GM12801 (cell line): ENCODE results near the gene ZFAND3.

Source experiments
- CTCF ChIP-seq: IDR thresholded peaks from one replicate; pipeline ENCODE4 v1.5.1; 2011; ENCODE audit warnings: control low read depth; ENCODE audit not compliant: insufficient read length; ENCODE audit errors: extremely low read depth

The ZFAND3 gene

GRCh38 chr6:37897321-37897720 lies 77.8 kb downstream of the ZFAND3 start:
- no peak for TF ChIP-seq CTCF

GRCh38 chr6:37897818-37898515 lies 78.4 kb downstream of the ZFAND3 start:
- no peak for TF ChIP-seq CTCF

DNA sequence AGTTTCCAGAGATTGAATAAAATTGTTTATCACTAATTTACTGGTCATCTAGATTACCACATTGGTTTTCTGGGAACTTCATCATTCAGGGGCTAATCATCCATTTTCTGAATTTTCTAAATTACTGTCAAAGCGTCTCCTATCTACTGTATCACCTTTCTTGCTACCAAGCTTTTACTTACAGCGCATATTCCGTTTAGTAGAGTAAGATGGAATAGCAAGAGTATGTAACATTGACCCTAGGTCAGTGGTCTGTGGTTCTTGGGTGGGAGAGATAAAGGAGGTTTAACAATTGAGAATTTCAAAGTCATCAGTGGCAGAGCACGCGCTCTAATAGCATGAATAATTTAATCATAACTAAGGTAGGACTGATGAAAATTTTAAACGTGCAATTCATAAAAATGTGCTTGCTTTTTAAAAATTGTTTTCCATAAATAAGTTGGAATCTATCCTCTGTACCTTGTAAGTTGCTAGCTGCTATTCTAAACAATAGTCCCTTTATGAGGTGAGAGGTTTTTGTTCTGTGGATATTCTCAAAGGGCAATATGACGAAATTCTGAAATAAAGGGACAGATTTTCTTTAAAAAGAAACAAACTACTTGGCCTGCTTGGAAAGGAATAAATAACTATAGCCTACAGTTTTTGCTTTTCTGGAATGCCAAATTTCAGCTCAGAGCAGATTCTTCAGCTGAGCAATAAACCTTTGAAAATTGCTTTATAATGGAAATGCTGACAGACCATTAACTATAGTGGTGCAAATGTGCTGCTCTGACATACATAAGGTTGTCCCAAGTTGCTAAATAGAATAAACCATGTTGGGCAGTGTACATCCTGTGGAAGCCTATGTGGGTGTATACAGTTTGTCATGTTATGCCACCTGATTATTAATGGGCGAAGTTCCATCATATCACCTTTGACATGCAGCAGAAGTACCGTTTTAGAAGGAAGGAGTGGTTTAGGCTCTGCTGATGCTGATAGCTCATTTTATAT lies 84.1 kb downstream of the ZFAND3 start:
- TF ChIP-seq CTCF = no peak

GRCh38 chr6:37904590-37904989 lies 85.1 kb downstream of the ZFAND3 start:
- TF ChIP-seq CTCF = no peak

GRCh38 chr6:37906121-37906520 lies 86.6 kb downstream of the ZFAND3 start:
- no peak for TF ChIP-seq CTCF

GRCh38 chr6:37910998-37911397 lies 91.5 kb downstream of the ZFAND3 start:
- no peak for TF ChIP-seq CTCF

DNA sequence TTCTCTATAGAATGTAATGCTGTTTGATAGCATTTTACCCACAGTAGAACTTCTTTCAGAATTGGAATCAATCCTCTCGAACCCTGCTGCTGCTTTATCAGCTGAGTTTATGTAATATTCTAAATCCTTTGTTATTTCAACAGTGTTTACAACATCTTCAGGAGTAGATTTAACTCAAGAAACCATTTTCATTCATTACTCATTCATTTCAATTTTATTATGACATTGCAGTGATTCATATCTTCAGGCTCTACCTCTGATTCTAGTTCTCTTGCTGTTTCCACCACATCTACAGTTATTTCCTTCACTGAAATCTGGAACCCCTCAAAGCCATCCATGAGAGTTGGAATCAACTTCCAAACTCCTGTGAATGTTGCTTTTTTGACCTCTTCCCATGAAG lies 93.7 kb downstream of the ZFAND3 start:
- no peak for TF ChIP-seq CTCF
